ENCODE data around the gene PLXNA4.

PLXNA4 gene

GRCh38 chr7:132575982-132576720 lies at the start of gene PLXNA4:
Gene PLXNA4 (minus strand): TSS chr7:132576470. CDS start chr7:132508693, 67,777 bp downstream.
- TF ChIP-seq POLR2A (IDR thresholded peaks at IDR 0.05; ENCODE audit: low read length) (no peak), GATA1 (IDR thresholded peaks at IDR 0.05; ENCODE audit: low read depth, low read length) (no peak)

GRCh38 chr7:132625651-132626050 lies 49.4 kb upstream of the PLXNA4 start:
- no peak for TF ChIP-seq GATA1 (IDR thresholded peaks at IDR 0.05; ENCODE audit: low read depth, low read length)
- no peak for TF ChIP-seq POLR2A (IDR thresholded peaks at IDR 0.05; ENCODE audit: low read length)
- no peak for DNase-seq

More at GRCh38 chr7:132575982-132576720, at the start of gene PLXNA4:
- DNase-seq, result no peak

GRCh38 chr7:132622081-132622480 lies 45.8 kb upstream of the PLXNA4 start:
- DNase-seq, result no peak
- no peak for TF ChIP-seq POLR2A (IDR thresholded peaks at IDR 0.05; ENCODE audit: low read length)
- no peak for TF ChIP-seq GATA1 (IDR thresholded peaks at IDR 0.05; ENCODE audit: low read depth, low read length)

GRCh38 chr7:132619967-132620366 lies 43.7 kb upstream of the PLXNA4 start:
- no peak for DNase-seq
- TF ChIP-seq GATA1 (IDR thresholded peaks at IDR 0.05; ENCODE audit: low read depth, low read length) (no peak), POLR2A (IDR thresholded peaks at IDR 0.05; ENCODE audit: low read length) (no peak)

GRCh38 chr7:132618956-132619305 lies 42.7 kb upstream of the PLXNA4 start:
- TF ChIP-seq POLR2A (IDR thresholded peaks at IDR 0.05; ENCODE audit: low read length), result no peak
- no peak for TF ChIP-seq GATA1 (IDR thresholded peaks at IDR 0.05; ENCODE audit: low read depth, low read length)
- DNase-seq, result no peak

- no peak for DNase-seq
- TF ChIP-seq GATA1 (IDR thresholded peaks at IDR 0.05; ENCODE audit: low read depth, low read length) (no peak), POLR2A (IDR thresholded peaks at IDR 0.05; ENCODE audit: low read length) (no peak)
Measured at GRCh38 chr7:132618271-132618955, 42.1 kb upstream of the PLXNA4 start.

GRCh38 chr7:132614428-132615318 lies 38.4 kb upstream of the PLXNA4 start:
- TF ChIP-seq POLR2A (IDR thresholded peaks at IDR 0.05; ENCODE audit: low read length) (no peak), GATA1 (IDR thresholded peaks at IDR 0.05; ENCODE audit: low read depth, low read length) (no peak)
- no peak for DNase-seq

- no peak for DNase-seq
- TF ChIP-seq GATA1 (IDR thresholded peaks at IDR 0.05; ENCODE audit: low read depth, low read length) (no peak), POLR2A (IDR thresholded peaks at IDR 0.05; ENCODE audit: low read length) (no peak)
Measured at GRCh38 chr7:132613737-132614136, 37.5 kb upstream of the PLXNA4 start.

GRCh38 chr7:132610995-132611394 lies 34.7 kb upstream of the PLXNA4 start:
- TF ChIP-seq GATA1 (IDR thresholded peaks at IDR 0.05; ENCODE audit: low read depth, low read length) (no peak), POLR2A (IDR thresholded peaks at IDR 0.05; ENCODE audit: low read length) (no peak)
- DNase-seq, result no peak

- TF ChIP-seq GATA1 (IDR thresholded peaks at IDR 0.05; ENCODE audit: low read depth, low read length) (no peak), POLR2A (IDR thresholded peaks at IDR 0.05; ENCODE audit: low read length) (no peak)
- no peak for DNase-seq
Measured at GRCh38 chr7:132609906-132610520, 33.7 kb upstream of the PLXNA4 start.

GRCh38 chr7:132609222-132609621 lies 33.0 kb upstream of the PLXNA4 start:
- DNase-seq, result no peak
- TF ChIP-seq GATA1 (IDR thresholded peaks at IDR 0.05; ENCODE audit: low read depth, low read length), result no peak
- no peak for TF ChIP-seq POLR2A (IDR thresholded peaks at IDR 0.05; ENCODE audit: low read length)

GRCh38 chr7:132608523-132608922 lies 32.3 kb upstream of the PLXNA4 start:
- no peak for DNase-seq
- TF ChIP-seq GATA1 (IDR thresholded peaks at IDR 0.05; ENCODE audit: low read depth, low read length) (no peak), POLR2A (IDR thresholded peaks at IDR 0.05; ENCODE audit: low read length) (no peak)

- no peak for TF ChIP-seq GATA1 (IDR thresholded peaks at IDR 0.05; ENCODE audit: low read depth, low read length)
- no peak for TF ChIP-seq POLR2A (IDR thresholded peaks at IDR 0.05; ENCODE audit: low read length)
- no peak for DNase-seq
Measured at GRCh38 chr7:132607656-132608055, 31.4 kb upstream of the PLXNA4 start.

GRCh38 chr7:132604121-132604520 lies 27.9 kb upstream of the PLXNA4 start:
- TF ChIP-seq POLR2A (IDR thresholded peaks at IDR 0.05; ENCODE audit: low read length), result no peak
- no peak for TF ChIP-seq GATA1 (IDR thresholded peaks at IDR 0.05; ENCODE audit: low read depth, low read length)
- DNase-seq, result no peak

Measured in erythroblast (primary cell).